ENCODE measurements around the gene PRKCH. TPM values are rescaled to one million over a fixed set of nuclear protein-coding genes. Genes with fewer than 3 reads are reported as not detected.
"Not testable (repeated sequence)": the region's sequence is repeated elsewhere in the genome, so short reads cannot be mapped to it uniquely, and the experiment has no call there.

The PRKCH gene
- polyA plus RNA-seq, 3 donors, result 3.6 to 6.2 (median 5.4) TPM

DNA sequence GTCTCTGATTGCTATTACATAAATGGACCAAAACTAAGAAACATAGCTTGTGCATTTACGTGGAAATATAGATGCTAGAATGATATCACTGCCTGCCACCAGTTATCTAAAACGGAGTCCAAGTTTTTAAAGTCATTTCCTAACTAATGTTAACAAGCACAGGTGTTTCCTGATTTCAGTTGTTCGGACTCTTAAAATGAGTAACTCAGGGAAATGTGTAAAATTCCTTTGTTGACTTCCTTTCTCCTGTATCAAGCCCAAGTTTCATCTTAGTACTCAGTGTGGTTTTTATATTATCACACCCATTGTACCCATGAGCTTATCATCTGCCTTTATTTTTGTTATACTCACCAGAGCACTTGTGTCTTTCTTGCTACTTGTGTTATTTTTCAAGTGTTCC is 13.2 kb upstream of the PRKCH start:
- H3K4me3 ChIP-seq (replicated peaks in 1 of 3; ENCODE audit: low read depth in 2 of 3, low read length in 3 of 3), result no peak overlapping the region
- no peak overlapping the region for H3K27ac ChIP-seq (ENCODE audit: low read depth in 1 of 2, low read length in 2 of 2)
- no CpG with 5 or more reads among the region's 3 CpGs for WGBS (ENCODE audit: insufficient coverage)
- H3K27me3 ChIP-seq (ENCODE audit: control insufficient read depth in 2 of 2, insufficient read depth in 2 of 2, low read length in 2 of 2), result no peaks in the 10 kb centered on the region
- no peak overlapping the region for H3K4me2 ChIP-seq (replicated peaks; ENCODE audit: extremely low read depth, low read length, poor library complexity, severe bottlenecking)
- Mint-ChIP-seq H3K27me3 (ENCODE audit: low read depth in 3 of 3) (no peaks in the 10 kb centered on the region), H3K9me3 (peaks cover 16 to 37% (median 32%) of the 10 kb centered on the region in 7 donors), H3K4me3 (no peak overlapping the region), H3K4me1 (peaks cover 3% of the 10 kb centered on the region), H3K27ac (no peak overlapping the region), H3K36me3 (peaks cover 0 to 4% of the 10 kb centered on the region in 2 donors)
- H3K9me3 ChIP-seq (replicated peaks in 1 of 2; ENCODE audit: control insufficient read depth in 1 of 2, insufficient read depth in 1 of 2, low read length in 2 of 2), result peaks cover 21 to 32% of the 10 kb centered on the region in 2 donors
- no peak overlapping the region for H3K9ac ChIP-seq (ENCODE audit: insufficient read depth, low read length, poor library complexity, severe bottlenecking)
- H3K79me2 ChIP-seq (ENCODE audit: insufficient read depth, low read length), result no peaks in the 10 kb centered on the region
- DNase-seq, result no peak
- H4K20me1 ChIP-seq (ENCODE audit: insufficient read depth, low read length), result no peaks in the 10 kb centered on the region
- TF ChIP-seq, protein P1, sequence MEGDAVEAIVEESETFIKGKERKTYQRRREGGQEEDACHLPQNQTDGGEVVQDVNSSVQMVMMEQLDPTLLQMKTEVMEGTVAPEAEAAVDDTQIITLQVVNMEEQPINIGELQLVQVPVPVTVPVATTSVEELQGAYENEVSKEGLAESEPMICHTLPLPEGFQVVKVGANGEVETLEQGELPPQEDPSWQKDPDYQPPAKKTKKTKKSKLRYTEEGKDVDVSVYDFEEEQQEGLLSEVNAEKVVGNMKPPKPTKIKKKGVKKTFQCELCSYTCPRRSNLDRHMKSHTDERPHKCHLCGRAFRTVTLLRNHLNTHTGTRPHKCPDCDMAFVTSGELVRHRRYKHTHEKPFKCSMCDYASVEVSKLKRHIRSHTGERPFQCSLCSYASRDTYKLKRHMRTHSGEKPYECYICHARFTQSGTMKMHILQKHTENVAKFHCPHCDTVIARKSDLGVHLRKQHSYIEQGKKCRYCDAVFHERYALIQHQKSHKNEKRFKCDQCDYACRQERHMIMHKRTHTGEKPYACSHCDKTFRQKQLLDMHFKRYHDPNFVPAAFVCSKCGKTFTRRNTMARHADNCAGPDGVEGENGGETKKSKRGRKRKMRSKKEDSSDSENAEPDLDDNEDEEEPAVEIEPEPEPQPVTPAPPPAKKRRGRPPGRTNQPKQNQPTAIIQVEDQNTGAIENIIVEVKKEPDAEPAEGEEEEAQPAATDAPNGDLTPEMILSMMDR (IDR thresholded peaks at IDR 0.05), result no peak
- no peaks in the 10 kb centered on the region for H3K4me1 ChIP-seq (ENCODE audit: control insufficient read depth in 1 of 2, insufficient read depth in 2 of 2, low read length in 2 of 2)
- H3K36me3 ChIP-seq (replicated peaks in 1 of 2; ENCODE audit: control insufficient read depth in 1 of 2, insufficient read depth in 2 of 2, low read length in 2 of 2), result no peaks in the 10 kb centered on the region
- H2AFZ ChIP-seq (ENCODE audit: insufficient read depth, low read depth, low read length, poor library complexity, severe bottlenecking), result no peak overlapping the region
- intact Hi-C loops (cut with micrococcal nuclease), result no loop called here

DNA sequence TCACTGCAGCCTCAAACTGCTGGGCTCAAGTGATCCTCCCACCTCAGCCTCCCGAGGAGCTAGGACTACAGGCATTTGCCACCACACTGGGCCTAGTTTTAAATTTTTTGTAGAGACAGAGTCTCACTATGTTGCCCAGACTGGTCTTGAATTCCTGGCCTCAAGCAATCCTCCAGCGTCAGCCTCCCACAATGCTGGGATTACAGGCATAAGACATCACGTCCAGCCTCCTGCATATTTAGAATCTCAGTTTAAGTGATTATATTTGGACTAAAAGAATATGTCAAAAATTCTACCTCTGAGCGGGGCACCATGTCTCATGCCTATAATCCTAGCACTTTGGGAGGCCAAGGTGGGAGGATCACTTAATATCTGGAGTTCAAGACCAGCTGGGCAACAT is 12.7 kb upstream of the PRKCH start:
- H3K4me2 ChIP-seq (replicated peaks; ENCODE audit: extremely low read depth, low read length, poor library complexity, severe bottlenecking); H3K4me1 ChIP-seq (ENCODE audit: control insufficient read depth in 1 of 2, insufficient read depth in 2 of 2, low read length in 2 of 2); H3K4me3 ChIP-seq (replicated peaks in 1 of 3; ENCODE audit: low read depth in 2 of 3, low read length in 3 of 3); H2AFZ ChIP-seq (ENCODE audit: insufficient read depth, low read depth, low read length, poor library complexity, severe bottlenecking); H3K36me3 ChIP-seq (replicated peaks in 1 of 2; ENCODE audit: control insufficient read depth in 1 of 2, insufficient read depth in 2 of 2, low read length in 2 of 2); H3K27ac ChIP-seq (ENCODE audit: low read depth in 1 of 2, low read length in 2 of 2); H3K27me3 ChIP-seq (ENCODE audit: control insufficient read depth in 2 of 2, insufficient read depth in 2 of 2, low read length in 2 of 2); H3K4me3 Mint-ChIP-seq; H4K20me1 ChIP-seq (ENCODE audit: insufficient read depth, low read length); DNase-seq; H3K27me3 Mint-ChIP-seq (ENCODE audit: low read depth in 3 of 3); H3K79me2 ChIP-seq (ENCODE audit: insufficient read depth, low read length); H3K9ac ChIP-seq (ENCODE audit: insufficient read depth, low read length, poor library complexity, severe bottlenecking); H3K4me1 Mint-ChIP-seq; H3K27ac Mint-ChIP-seq; intact Hi-C loops (cut with micrococcal nuclease); H3K36me3 Mint-ChIP-seq: not testable (repeated sequence)
- peaks cover 16 to 39% (median 32%) of the 10 kb centered on the region in 7 donors for H3K9me3 Mint-ChIP-seq
- peaks cover 21 to 36% of the 10 kb centered on the region in 2 donors for H3K9me3 ChIP-seq (replicated peaks in 1 of 2; ENCODE audit: control insufficient read depth in 1 of 2, insufficient read depth in 1 of 2, low read length in 2 of 2)
- WGBS (ENCODE audit: insufficient coverage), result 81% methylated on average over 2 of the region's 4 CpGs

All from CD14-positive monocyte (primary cell).